Dedifferentiated amniotic fluid mesenchymal stem cell (primary cell): ENCODE results near the gene CTDP1.
"Not testable (repeated sequence)": the region's sequence is repeated elsewhere in the genome, so short reads cannot be mapped to it uniquely, and the experiment has no call there.

ENCODE experiments used
- DNase-seq: peaks from one replicate; pipeline ENCODE4 v3.0.0-alpha.2; 2016; ENCODE audit errors: extremely low spot score

The CTDP1 gene

DNA sequence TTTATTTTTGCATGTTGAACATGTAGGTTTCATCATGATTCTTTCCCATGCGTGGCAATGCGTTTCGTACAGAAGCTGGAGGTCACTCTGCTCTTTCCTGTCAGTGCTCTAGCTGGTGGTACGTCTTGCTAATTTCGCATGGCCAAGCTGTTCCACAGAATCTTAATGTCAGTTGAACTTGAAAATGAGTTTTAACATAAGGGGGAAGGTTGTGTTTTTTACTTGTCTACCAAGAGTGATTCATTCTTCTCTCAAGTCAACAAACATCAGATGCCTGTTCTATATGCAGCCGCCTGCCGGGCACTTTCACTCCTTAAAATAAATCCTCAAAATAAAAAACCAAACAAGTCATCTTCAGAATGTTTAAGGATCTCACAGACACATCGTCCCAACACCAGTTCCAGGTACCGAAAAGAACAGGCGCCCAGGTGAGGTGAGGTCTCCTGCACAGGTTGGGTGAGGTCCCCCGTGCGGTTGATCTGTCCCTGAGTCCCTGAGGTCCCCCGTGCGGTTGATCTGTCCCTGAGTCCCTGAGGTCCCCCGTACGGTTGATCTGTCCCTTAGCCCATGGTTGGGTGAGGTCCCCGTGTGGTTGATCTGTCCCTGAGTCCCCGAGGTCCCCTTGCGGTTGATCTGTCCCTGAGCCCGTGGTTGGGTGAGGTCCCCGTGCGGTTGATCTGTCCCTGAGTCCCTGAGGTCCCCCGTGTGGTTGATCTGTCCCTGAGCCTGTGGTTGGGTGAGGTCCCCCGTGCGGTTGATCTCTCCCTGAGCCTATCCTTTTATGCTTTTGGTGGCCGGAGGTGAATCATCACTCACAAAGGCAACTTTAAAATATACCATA is 61.1 kb downstream of the CTDP1 start:
- DNase-seq, result no peak

DNA sequence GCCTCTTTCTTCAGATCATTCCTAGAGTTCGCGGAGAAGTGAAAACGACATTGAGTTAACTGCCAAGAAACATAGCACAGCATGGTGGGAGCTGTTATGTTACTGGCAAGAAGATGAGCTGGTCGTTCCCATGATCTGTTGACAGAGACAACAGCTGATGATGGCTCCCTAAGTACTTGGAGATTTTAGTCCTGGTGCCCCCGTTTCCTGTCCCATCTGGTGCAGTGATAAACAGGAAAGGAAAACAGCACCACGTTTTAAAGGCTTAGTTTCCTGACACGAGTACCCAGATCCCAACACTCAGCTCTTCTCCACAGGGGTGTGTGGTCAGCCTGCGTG is 61.7 kb downstream of the CTDP1 start:
- no peak for DNase-seq

DNA sequence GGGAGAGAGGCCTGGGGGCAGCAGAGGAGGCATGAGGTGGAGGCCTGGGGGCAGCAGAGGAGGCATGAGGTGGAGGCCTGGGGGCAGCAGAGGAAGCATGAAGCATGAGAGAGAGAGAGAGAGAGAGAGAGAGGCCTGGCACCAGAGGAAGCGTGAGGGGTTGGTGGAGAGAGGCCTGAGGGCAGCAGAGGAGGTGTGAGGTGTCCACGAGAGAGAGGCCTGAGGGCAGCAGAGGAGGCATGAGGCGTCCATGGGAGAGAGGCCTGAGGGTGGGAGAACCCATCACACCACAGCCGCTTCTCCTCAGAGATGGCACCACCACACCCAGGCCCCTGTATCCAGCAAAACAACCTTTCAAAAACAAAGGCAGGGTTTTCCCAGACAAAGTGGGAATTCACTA is 62.5 kb downstream of the CTDP1 start:
- DNase-seq, result no peak

DNA sequence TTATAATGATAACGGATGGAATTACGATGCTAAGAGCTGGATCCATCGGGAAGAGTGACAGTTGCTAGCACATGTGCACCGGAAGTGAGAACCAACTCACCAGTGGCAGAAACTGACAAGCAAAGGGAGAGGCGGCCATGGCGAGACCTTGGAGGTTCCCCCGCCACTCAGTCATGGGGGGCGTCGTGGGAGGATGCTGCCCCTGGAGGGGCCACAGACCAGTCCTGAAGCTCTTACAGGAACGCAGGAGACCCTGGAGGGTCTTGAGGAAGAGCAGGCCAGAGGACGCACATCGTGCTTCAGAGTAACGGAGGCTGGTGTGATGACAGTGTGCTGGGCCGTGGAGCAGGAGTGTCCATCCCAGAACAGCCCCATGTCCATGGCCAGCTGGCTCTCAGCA is 65.0 kb downstream of the CTDP1 start:
- no peak for DNase-seq

GRCh38 chr18:79746730-79747129 is 67.1 kb downstream of the CTDP1 start:
- DNase-seq, result no peak

- no peak for DNase-seq
Measured at GRCh38 chr18:79747156-79747845, 67.7 kb downstream of the CTDP1 start.

DNA sequence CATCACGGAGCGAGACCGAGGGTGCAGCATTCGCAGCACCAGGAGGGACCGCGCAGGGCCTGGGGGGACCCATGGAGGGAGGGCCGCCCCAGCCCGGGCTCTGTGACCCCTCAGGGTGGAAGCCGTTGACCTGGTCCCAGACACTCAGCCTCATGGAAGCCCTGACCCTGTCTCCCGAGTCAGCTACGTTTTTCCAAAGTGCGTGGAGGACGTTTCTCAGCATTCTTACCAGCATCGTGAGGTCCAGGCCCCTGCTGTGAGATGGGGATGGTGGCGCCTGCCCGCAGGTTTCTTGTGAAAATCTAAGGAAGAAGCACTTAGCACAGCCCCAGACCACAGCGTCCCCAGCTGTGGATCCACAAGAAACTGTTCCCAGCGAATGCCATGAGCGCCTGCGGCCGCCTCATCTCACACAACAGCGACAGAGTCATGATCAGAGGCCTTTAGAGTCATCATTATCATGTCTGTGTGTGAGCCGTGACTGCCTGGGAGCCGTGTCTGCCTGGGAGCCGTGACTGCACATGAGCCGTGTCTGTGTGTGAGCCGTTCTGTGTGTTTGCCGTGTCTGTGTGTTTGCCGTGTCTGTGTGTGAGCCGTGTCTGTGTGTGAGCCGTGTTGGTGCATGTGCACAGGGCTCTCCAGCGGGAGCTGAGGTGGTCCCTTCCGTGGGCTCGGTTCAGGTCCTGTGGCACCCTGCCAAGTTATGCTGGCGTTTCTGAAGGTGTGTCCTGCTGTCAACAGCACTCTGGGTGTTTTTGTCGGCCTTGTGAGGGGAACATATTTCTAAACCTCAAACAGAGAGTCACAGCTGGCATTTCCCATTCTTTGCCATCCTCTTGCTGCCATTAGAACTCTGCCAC is 68.9 kb downstream of the CTDP1 start:
- no peak for DNase-seq

GRCh38 chr18:79749251-79750191 is 69.9 kb downstream of the CTDP1 start:
- DNase-seq, result no peak

DNA sequence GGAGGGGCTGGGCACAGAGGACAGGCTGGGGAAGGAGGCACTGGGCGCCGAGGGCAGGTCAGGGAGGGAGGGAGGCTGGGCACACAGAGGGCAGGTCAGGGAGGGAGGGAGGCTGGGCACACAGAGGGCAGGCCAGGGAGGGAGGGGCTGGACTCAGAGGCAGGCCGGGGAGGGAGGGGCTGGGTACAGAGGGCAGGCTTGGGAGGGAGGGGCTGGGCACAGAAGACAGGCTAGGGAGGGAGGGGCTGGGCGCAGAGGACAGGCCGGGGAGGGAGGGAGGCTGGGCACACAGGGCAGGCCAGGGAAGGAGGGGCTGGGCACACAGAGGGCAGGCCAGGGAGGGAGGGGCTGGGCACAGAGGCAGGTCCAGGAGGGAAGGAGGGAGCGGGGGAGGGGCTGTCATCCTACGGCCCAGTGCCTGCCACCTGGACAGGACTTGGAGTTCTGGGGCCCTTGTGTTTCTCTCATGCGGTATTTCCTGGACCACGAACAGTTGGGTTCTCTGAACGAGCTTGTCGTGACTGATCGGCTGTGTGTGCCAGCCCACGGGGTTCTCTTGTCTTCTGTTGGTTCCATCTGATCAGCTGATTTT is 71.5 kb downstream of the CTDP1 start:
- no peak for DNase-seq

DNA sequence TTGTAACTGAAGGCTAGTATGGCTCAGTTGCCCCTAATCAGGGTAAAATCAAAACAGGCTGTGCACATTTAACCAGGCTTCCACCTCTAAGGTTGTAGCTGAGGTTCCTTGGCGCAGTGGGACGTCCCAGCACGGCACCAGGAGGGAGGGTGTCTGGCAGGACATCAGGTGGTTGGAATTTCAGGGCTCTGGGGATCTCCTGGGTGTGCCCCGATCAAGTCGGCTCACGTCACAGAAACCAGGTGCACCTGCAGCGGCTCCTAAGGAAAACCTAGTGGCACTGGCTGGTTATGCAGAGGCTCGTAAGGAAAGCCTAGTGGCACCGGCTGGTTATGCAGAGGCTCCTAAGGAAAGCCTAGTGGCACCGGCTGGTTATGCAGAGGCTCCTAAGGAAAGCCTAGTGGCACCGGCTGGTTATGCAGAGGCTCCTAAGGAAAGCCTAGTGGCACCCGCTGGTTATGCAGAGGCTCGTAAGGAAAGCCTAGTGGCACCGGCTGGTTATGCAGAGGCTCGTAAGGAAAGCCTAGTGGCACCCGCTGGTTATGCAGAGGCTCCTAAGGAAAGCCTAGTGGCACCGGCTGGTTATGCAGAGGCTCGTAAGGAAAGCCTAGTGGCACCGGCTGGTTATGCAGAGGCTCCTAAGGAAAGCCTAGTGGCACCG is 72.4 kb downstream of the CTDP1 start:
- DNase-seq, result not testable (repeated sequence)

DNA sequence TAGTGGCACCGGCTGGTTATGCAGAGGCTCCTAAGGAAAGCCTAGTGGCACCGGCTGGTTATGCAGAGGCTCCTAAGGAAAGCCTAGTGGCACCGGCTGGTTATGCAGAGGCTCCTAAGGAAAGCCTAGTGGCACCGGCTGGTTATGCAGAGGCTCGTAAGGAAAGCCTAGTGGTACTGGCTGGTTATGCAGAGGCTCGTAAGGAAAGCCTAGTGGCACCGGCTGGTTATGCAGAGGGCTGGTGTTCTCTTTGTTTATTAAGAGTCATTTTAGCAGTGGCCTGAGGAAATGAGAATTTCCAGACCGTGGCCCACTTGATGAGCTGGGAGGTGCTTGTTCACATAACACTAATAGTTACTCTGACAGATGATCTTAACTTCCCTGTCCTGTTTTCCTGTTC is 73.3 kb downstream of the CTDP1 start:
- DNase-seq, result not testable (repeated sequence)

DNA sequence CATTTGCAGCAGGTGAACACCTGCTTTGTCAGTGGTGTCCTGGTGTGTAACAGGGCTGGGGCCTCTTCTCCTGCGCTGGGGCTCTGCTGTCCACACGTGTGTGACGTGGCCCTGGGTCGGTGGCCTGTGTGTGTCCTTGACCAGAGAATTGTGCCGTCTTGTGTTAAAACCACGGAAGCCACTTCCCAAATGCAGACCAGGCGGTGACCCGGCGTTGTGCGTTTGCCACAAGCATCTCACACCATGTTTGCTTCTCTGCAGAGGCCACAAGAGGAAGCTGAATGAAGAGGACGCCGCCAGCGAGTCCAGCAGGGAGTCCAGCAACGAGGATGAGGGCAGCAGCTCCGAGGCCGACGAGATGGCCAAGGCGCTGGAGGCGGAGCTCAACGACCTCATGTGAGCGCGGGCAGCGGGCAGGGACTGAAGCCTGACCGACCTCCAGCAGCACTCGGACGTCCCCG is 73.8 kb downstream of the CTDP1 start:
- no peak for DNase-seq

GRCh38 chr18:79754022-79754761 is 74.6 kb downstream of the CTDP1 start:
- DNase-seq, result no peak

GRCh38 chr18:79754831-79755351 is 75.3 kb downstream of the CTDP1 start:
- no peak for DNase-seq

DNA sequence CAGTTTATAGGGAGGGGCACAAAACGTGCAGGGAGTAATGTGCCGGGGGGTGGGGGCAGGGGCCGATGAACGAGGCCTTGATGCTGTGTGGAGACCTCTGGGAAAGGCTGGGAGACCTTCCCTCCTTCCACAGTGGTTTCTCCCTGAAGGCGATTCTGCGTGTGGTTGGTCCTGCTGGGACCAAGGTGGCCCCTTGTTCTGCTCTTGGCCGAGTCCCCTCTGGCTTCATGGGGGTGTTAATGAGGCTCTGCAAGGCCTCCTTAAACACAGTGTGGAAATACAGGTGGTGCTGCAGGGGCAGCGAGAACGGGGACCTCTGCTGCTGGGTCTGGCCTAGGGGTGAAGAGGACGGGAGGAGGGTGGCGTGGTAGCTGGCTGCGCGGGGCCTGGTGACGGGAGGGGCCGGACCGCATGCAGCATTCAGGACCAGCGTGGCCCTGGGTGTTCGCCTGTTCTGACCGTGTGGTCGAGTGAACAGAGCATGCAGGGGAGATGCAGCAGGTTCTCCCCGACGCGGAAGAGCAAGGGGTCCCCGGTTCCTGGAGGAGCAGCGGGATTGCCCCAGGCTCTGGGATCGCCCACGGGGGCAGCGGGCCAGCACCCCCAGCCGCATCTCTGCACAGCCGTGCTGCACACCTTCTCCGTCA is 76.0 kb downstream of the CTDP1 start:
- no peak for DNase-seq

DNA sequence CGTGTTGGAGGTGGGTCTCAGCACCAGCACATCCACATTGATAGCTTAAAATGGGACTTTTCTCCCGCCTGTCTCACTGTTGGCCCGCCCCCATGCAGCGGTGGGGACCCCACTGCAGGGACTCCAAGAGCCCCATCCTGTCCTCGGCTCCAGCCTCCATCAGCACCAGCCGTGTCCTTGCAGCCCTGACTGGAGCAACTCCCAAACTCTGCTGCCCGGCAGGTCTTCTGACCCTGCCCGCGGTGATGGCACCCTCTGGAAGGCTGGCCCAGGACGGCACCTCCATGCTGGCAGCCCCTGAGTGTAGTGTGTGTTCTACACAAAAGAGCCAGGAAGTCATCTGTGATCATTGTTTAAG is 76.5 kb downstream of the CTDP1 start:
- DNase-seq, result no peak

DNA sequence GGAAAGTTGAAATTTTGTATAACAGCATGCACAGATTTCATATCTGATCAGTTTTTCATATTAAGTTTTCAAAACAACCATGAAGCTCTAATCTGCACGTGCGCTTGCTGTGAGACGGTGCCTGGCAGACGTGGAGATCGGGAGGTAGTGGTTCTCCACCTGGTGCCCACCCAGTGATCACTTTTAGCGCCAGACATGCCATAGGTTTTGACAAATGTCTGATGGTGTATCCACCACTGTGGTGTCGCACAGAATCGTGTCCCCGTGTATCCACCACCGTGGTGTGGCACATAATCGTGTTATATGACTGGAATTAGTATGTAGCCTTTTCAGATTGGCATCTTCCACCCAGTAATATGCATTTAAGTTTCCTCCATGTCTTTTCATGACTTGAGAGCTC is 77.2 kb downstream of the CTDP1 start:
- no peak for DNase-seq

- DNase-seq, result no peak
Measured at GRCh38 chr18:79760348-79760747, 80.7 kb downstream of the CTDP1 start.

DNA sequence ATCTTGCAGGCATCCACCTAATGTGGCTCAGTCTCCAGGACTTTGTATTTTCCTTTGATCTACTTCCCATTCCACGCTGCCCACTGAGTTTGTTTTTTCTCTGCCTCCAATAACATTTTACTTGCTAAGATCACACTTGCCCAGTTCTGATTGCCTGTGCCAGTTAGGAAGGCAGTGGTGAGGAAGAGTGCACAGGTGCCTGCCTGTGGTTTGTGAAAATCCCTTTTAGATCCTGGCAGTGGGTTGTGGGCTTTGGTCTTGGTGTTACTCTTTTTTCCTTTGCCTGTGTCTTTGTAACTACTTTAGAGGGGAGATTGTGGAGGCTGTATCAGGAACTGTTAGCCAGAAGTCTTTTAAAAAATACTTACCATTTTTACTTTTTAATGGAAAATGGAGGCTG is 81.3 kb downstream of the CTDP1 start:
- no peak for DNase-seq
